ENCODE measurements around the gene IFNAR1. TPM values are rescaled to one million over a fixed set of nuclear protein-coding genes. Genes with fewer than 3 reads are reported as not detected.
"Not testable (repeated sequence)": the region's sequence is repeated elsewhere in the genome, so short reads cannot be mapped to it uniquely, and the experiment has no call there.

Gene IFNAR1
- total and polyA plus RNA-seq, 3 donors from 2014 or later: 22.1 to 25.0 (median 22.8) TPM

- no peak for DNase-seq
- intact Hi-C loops (cut with DNase I; ENCODE audit: low total_unique reads): no loop called here
Measured at GRCh38 chr21:33362044-33362555, 37.3 kb downstream of the IFNAR1 start.

GRCh38 chr21:33363911-33364609, 39.3 kb downstream of the IFNAR1 start:
- H3K27ac ChIP-seq; intact Hi-C loops (cut with DNase I; ENCODE audit: low total_unique reads); H3K9me3 ChIP-seq; DNase-seq; H3K27me3 ChIP-seq; H3K4me3 ChIP-seq; H3K36me3 ChIP-seq (ENCODE audit: low read depth, missing control alignments): not testable (repeated sequence)
- 40 to 53% methylated on average over 10 of the region's 10 CpGs for WGBS, 2 donors
- H3K4me1 ChIP-seq: peaks cover 13% of the 10 kb centered on the region

More at GRCh38 chr21:33362044-33362555, 37.3 kb downstream of the IFNAR1 start:
- H3K9me3 ChIP-seq: no peaks in the 10 kb centered on the region
- TF ChIP-seq CTCF (IDR thresholded peaks at IDR 0.05) (no peak), POLR2A (IDR thresholded peaks at IDR 0.05) (no peak)
- no peaks in the 10 kb centered on the region for H3K27me3 ChIP-seq
- WGBS, 2 donors: 26 to 45% methylated on average over 12 of the region's 12 CpGs
- H3K4me1 ChIP-seq: peaks cover 13% of the 10 kb centered on the region
- no peak overlapping the region for H3K4me3 ChIP-seq
- no peak overlapping the region for H3K27ac ChIP-seq
- no peaks in the 10 kb centered on the region for H3K36me3 ChIP-seq (ENCODE audit: low read depth, missing control alignments)

GRCh38 chr21:33364830-33365229, 40.1 kb downstream of the IFNAR1 start:
- H3K27ac ChIP-seq: no peak overlapping the region
- no peaks in the 10 kb centered on the region for H3K9me3 ChIP-seq
- no peak for TF ChIP-seq CTCF (IDR thresholded peaks at IDR 0.05)
- no peak for TF ChIP-seq POLR2A (IDR thresholded peaks at IDR 0.05)
- no peak for DNase-seq
- H3K4me3 ChIP-seq: no peak overlapping the region
- no peaks in the 10 kb centered on the region for H3K36me3 ChIP-seq (ENCODE audit: low read depth, missing control alignments)
- 89 to 90% methylated on average over 5 of the region's 5 CpGs for WGBS, 2 donors
- intact Hi-C loops (cut with DNase I; ENCODE audit: low total_unique reads): no loop called here
- H3K27me3 ChIP-seq: no peaks in the 10 kb centered on the region
- H3K4me1 ChIP-seq: peaks cover 13% of the 10 kb centered on the region

GRCh38 chr21:33367309-33367973, 42.7 kb downstream of the IFNAR1 start:
- Histone ChIP-seq H3K9me3 (no peaks in the 10 kb centered on the region), H3K4me3 (no peak overlapping the region), H3K36me3 (ENCODE audit: low read depth, missing control alignments) (no peaks in the 10 kb centered on the region), H3K27ac (no peak overlapping the region), H3K4me1 (no peaks in the 10 kb centered on the region), H3K27me3 (no peaks in the 10 kb centered on the region)
- WGBS, 2 donors: 91% methylated on average over 7 of the region's 7 CpGs
- intact Hi-C loops (cut with DNase I; ENCODE audit: low total_unique reads): no loop called here
- TF ChIP-seq POLR2A (IDR thresholded peaks at IDR 0.05): no peak
- TF ChIP-seq CTCF (IDR thresholded peaks at IDR 0.05): no peak
- no peak for DNase-seq

- Histone ChIP-seq H3K4me1 (no peaks in the 10 kb centered on the region), H3K27ac (no peak overlapping the region), H3K36me3 (ENCODE audit: low read depth, missing control alignments) (no peaks in the 10 kb centered on the region), H3K9me3 (no peaks in the 10 kb centered on the region), H3K27me3 (no peaks in the 10 kb centered on the region), H3K4me3 (no peak overlapping the region)
- WGBS, 2 donors: 87 to 89% methylated on average over 4 of the region's 4 CpGs
- no peak for DNase-seq
- TF ChIP-seq CTCF (IDR thresholded peaks at IDR 0.05) (no peak), POLR2A (IDR thresholded peaks at IDR 0.05) (no peak)
- intact Hi-C loops (cut with DNase I; ENCODE audit: low total_unique reads): no loop called here
Measured at GRCh38 chr21:33368124-33368523, 43.4 kb downstream of the IFNAR1 start.

Data from testis (tissue), 3 donors.